Aorta (tissue), 5 donors: ENCODE measurements around the gene RBM44. TPM values are rescaled to one million over a fixed set of nuclear protein-coding genes. Genes with fewer than 3 reads are reported as not detected.
"Not testable (repeated sequence)": the region's sequence is repeated elsewhere in the genome, so short reads cannot be mapped to it uniquely, and the experiment has no call there.

Experiments
- ATAC-seq: fragments of 200-7000 bp; cut with Tn5 transposase; one replicate; pipeline ENCODE4 v1.9.1; 2022; ENCODE audit warnings: moderate library complexity; ENCODE audit not compliant: low FRiP score
- DNase-seq, 2 donors: peaks; one replicate each; pipeline ENCODE4 v3.0.0-alpha.2; 2020
- H3K27ac ChIP-seq, 2 donors: one replicate each; pipeline ENCODE4 v1.5.1; 2013; ENCODE audit warnings: low read length in 2 of 2, mild to moderate bottlenecking in 2 of 2, moderate library complexity in 2 of 2, control low read depth in 1 of 2, inconsistent platforms in 1 of 2, low read depth in 1 of 2
- H3K27me3 ChIP-seq, 2 donors: one replicate each; pipeline ENCODE4 v1.6.1; 2013; ENCODE audit warnings: control low read depth in 1 of 2, low read length in 1 of 2, mild to moderate bottlenecking in 1 of 2, moderate library complexity in 1 of 2; ENCODE audit not compliant: insufficient read depth in 2 of 2, control insufficient read depth in 1 of 2
- H3K36me3 ChIP-seq, 2 donors: one replicate each; pipeline ENCODE4 v1.6.1; 2013; ENCODE audit warnings: control low read depth in 1 of 2, low read length in 1 of 2, mild to moderate bottlenecking in 1 of 2; ENCODE audit not compliant: insufficient read depth in 2 of 2, control insufficient read depth in 1 of 2
- H3K4me1 ChIP-seq, 2 donors: one replicate each; pipeline ENCODE4 v1.6.1; 2013; ENCODE audit warnings: low read length in 2 of 2, control low read depth in 1 of 2, mild to moderate bottlenecking in 1 of 2, moderate library complexity in 1 of 2; ENCODE audit not compliant: insufficient read depth in 2 of 2, control insufficient read depth in 1 of 2
- H3K4me3 ChIP-seq, 2 donors: one replicate each; pipeline ENCODE4 v1.5.1; 2013; ENCODE audit warnings: low read length in 2 of 2, control low read depth in 1 of 2, mild to moderate bottlenecking in 1 of 2
- H3K9me3 ChIP-seq: one replicate; pipeline ENCODE4 v1.6.1; 2013; ENCODE audit warnings: mild to moderate bottlenecking, low read length; ENCODE audit not compliant: control insufficient read depth
- WGBS, 2 donors: extraction: QIAGEN DNeasy Blood & Tissue Kit; methylation state at CpG; one replicate each; pipeline ENCODE4 v1.1.7; 2013; 5-methylcytosine and 5-hydroxymethylcytosine counted together
- intact Hi-C, 2 donors: fragments of 100-400 bp; cut with DNase I; formaldehyde crosslinking; loops; one replicate each; pipeline versions ENCODE4 v1.14.2 to v1.15.0; 2022
- polyA plus RNA-seq, 2 donors: library from polyadenylated mRNA; stranded (reverse); fragments of 200-250 nt; gene quantifications; one replicate each; pipeline ENCODE4 v1.2.3, GENCODE V29; 2013
- total RNA-seq, 2 donors: library from RNA; stranded (reverse); fragmentation: NEBNext Ultra II Directional; extraction: Animal tissue kit (Norgen Biotek cat#: 25700); gene quantifications; one replicate each; pipeline ENCODE4 v1.2.1, GENCODE V29; 2021
- donor health status: healthy with polysubstance abuse.
- donor health status: Bipolar disorder and iron deficiency.
- donor health status: DM: no; HTN: no; CAD: no.
- donor health status: DM: no; HTN: no; CAD: no.
- donor health status: DM: yes; HTN: yes; CAD: no.

RBM44 gene
- total and polyA plus RNA-seq, 4 donors, result 1.4 to 3.2 (median 2.5) TPM; not detected in 1

GRCh38 chr2:237863102-237863511 lies 64.5 kb downstream of the RBM44 start:
- Histone ChIP-seq H3K4me3 (no peak overlapping the region), H3K4me1 (peaks cover 2 to 3% of the 10 kb centered on the region in 2 donors)

GRCh38 chr2:237863689-237864443 lies 65.3 kb downstream of the RBM44 start:
- DNase-seq (peak in 1 of 2 donors; percentile 78), ATAC-seq (peak; percentile 30)
- H3K27ac ChIP-seq, result peak overlapping the region; percentile 89 to 99
- H3K36me3 ChIP-seq, result peaks cover 0 to 2% of the 10 kb centered on the region in 2 donors
- 28 to 29% methylated on average over 22 of the region's 22 CpGs for WGBS, 2 donors
- H3K4me1 ChIP-seq, result peaks cover 2 to 3% of the 10 kb centered on the region in 2 donors
- no peak overlapping the region for H3K4me3 ChIP-seq
- intact Hi-C loops, result loop anchor here (2.0 to 5.0 kb wide), 3 partner anchors 23 to 33 kb away; no protein-coding TSS in a partner anchor
- no peaks in the 10 kb centered on the region for H3K27me3 ChIP-seq
- H3K9me3 ChIP-seq, result no peaks in the 10 kb centered on the region

More at GRCh38 chr2:237863102-237863511, 64.5 kb downstream of the RBM44 start:
- Histone ChIP-seq H3K36me3 (peaks cover 0 to 2% of the 10 kb centered on the region in 2 donors), H3K27ac (peak overlapping the region; percentile 38 to 99), H3K9me3 (no peaks in the 10 kb centered on the region), H3K27me3 (no peaks in the 10 kb centered on the region)
- WGBS, 2 donors, result 42 to 48% methylated on average over 4 of the region's 4 CpGs
- no peak for ATAC-seq
- peak in 1 of 2 donors; percentile 66 for DNase-seq
- intact Hi-C loops, result loop anchor here in 1 of 2 donors (5.0 kb wide), 1 partner anchor 34 kb away; no protein-coding TSS in a partner anchor

GRCh38 chr2:237864444-237864931 lies 65.9 kb downstream of the RBM44 start:
- intact Hi-C loops, result loop anchor here (2.0 to 5.0 kb wide), 3 partner anchors 22 to 33 kb away; no protein-coding TSS in a partner anchor
- Histone ChIP-seq H3K4me3 (no peak overlapping the region), H3K27me3 (no peaks in the 10 kb centered on the region), H3K9me3 (no peaks in the 10 kb centered on the region), H3K4me1 (peaks cover 2 to 3% of the 10 kb centered on the region in 2 donors), H3K27ac (peak overlapping the region; percentile 89 to 99), H3K36me3 (peaks cover 0 to 2% of the 10 kb centered on the region in 2 donors)
- ATAC-seq (no peak), DNase-seq (peak in 1 of 2 donors; percentile 65)
- 52 to 61% methylated on average over 10 of the region's 10 CpGs for WGBS, 2 donors

- Histone ChIP-seq H3K9me3 (no peaks in the 10 kb centered on the region), H3K4me1 (peaks cover 2 to 3% of the 10 kb centered on the region in 2 donors), H3K27ac (peak overlapping the region; percentile 89 to 99), H3K27me3 (no peaks in the 10 kb centered on the region), H3K4me3 (no peak overlapping the region), H3K36me3 (peaks cover 0 to 2% of the 10 kb centered on the region in 2 donors)
- intact Hi-C loops, result loop anchor here (2.0 to 5.0 kb wide), 3 partner anchors 22 to 32 kb away; no protein-coding TSS in a partner anchor
- WGBS, 2 donors, result 34 to 43% methylated on average over 9 of the region's 9 CpGs
- peak; percentile 74 to 85 for DNase-seq
- peak; percentile 43 for ATAC-seq
Measured at GRCh38 chr2:237864940-237865622, 66.5 kb downstream of the RBM44 start.

GRCh38 chr2:237865623-237866041 lies 67.1 kb downstream of the RBM44 start:
- WGBS, 2 donors, result 62 to 76% methylated on average over 7 of the region's 7 CpGs
- H3K27me3 ChIP-seq, result no peaks in the 10 kb centered on the region
- H3K4me3 ChIP-seq, result no peak overlapping the region
- DNase-seq, result no peak
- ATAC-seq, result no peak
- H3K27ac ChIP-seq, result peak overlapping the region; percentile 31 to 90
- H3K36me3 ChIP-seq, result peaks cover 0 to 2% of the 10 kb centered on the region in 2 donors
- intact Hi-C loops, result loop anchor here in 1 of 2 donors (2.0 kb wide), 2 partner anchors 21 to 31 kb away; no protein-coding TSS in a partner anchor
- peaks cover 2 to 3% of the 10 kb centered on the region in 2 donors for H3K4me1 ChIP-seq
- no peaks in the 10 kb centered on the region for H3K9me3 ChIP-seq

GRCh38 chr2:237866101-237866621 lies 67.6 kb downstream of the RBM44 start:
- no peak for ATAC-seq

GRCh38 chr2:237867465-237867864 lies 68.9 kb downstream of the RBM44 start:
- intact Hi-C loops, result no loop called here
- no peak for DNase-seq
- peak overlapping the region in 1 of 2 donors; percentile 29 for H3K27ac ChIP-seq
- no peaks in the 10 kb centered on the region for H3K9me3 ChIP-seq
- H3K4me3 ChIP-seq, result no peak overlapping the region
- H3K4me1 ChIP-seq, result peaks cover 2 to 5% of the 10 kb centered on the region in 2 donors
- no peaks in the 10 kb centered on the region for H3K27me3 ChIP-seq
- ATAC-seq, result no peak
- 93 to 94% methylated on average over 10 of the region's 10 CpGs for WGBS, 2 donors
- peaks cover 0 to 2% of the 10 kb centered on the region in 2 donors for H3K36me3 ChIP-seq

More at GRCh38 chr2:237866101-237866621, 67.6 kb downstream of the RBM44 start:
- peaks cover 0 to 2% of the 10 kb centered on the region in 2 donors for H3K36me3 ChIP-seq
- no peak for DNase-seq
- intact Hi-C loops, result no loop called here
- no peaks in the 10 kb centered on the region for H3K27me3 ChIP-seq
- H3K27ac ChIP-seq, result peak overlapping the region; percentile 31 to 90
- 36 to 45% methylated on average over 13 of the region's 13 CpGs for WGBS, 2 donors
- H3K9me3 ChIP-seq, result no peaks in the 10 kb centered on the region
- H3K4me1 ChIP-seq, result peaks cover 2 to 3% of the 10 kb centered on the region in 2 donors
- no peak overlapping the region for H3K4me3 ChIP-seq

- intact Hi-C loops, DNase-seq, ATAC-seq, H3K27me3 ChIP-seq, H3K4me3 ChIP-seq, H3K36me3 ChIP-seq, H3K4me1 ChIP-seq, H3K27ac ChIP-seq, H3K9me3 ChIP-seq: not testable (repeated sequence)
- WGBS, 2 donors, result 79 to 93% methylated on average over 4 of the region's 4 CpGs
Measured at GRCh38 chr2:237868074-237868473, 69.5 kb downstream of the RBM44 start.
